CD4-positive, alpha-beta T cell treated with Interleukin-15 for 4 hours (primary cell): ENCODE measurements around the gene SLC6A20.

Experiments
- DNase-seq: peaks from one replicate; pipeline ENCODE4 v3.0.0-alpha.2; 2020; ENCODE audit warnings: low spot score

SLC6A20 gene, protein sequence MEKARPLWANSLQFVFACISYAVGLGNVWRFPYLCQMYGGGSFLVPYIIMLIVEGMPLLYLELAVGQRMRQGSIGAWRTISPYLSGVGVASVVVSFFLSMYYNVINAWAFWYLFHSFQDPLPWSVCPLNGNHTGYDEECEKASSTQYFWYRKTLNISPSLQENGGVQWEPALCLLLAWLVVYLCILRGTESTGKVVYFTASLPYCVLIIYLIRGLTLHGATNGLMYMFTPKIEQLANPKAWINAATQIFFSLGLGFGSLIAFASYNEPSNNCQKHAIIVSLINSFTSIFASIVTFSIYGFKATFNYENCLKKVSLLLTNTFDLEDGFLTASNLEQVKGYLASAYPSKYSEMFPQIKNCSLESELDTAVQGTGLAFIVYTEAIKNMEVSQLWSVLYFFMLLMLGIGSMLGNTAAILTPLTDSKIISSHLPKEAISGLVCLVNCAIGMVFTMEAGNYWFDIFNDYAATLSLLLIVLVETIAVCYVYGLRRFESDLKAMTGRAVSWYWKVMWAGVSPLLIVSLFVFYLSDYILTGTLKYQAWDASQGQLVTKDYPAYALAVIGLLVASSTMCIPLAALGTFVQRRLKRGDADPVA

DNA sequence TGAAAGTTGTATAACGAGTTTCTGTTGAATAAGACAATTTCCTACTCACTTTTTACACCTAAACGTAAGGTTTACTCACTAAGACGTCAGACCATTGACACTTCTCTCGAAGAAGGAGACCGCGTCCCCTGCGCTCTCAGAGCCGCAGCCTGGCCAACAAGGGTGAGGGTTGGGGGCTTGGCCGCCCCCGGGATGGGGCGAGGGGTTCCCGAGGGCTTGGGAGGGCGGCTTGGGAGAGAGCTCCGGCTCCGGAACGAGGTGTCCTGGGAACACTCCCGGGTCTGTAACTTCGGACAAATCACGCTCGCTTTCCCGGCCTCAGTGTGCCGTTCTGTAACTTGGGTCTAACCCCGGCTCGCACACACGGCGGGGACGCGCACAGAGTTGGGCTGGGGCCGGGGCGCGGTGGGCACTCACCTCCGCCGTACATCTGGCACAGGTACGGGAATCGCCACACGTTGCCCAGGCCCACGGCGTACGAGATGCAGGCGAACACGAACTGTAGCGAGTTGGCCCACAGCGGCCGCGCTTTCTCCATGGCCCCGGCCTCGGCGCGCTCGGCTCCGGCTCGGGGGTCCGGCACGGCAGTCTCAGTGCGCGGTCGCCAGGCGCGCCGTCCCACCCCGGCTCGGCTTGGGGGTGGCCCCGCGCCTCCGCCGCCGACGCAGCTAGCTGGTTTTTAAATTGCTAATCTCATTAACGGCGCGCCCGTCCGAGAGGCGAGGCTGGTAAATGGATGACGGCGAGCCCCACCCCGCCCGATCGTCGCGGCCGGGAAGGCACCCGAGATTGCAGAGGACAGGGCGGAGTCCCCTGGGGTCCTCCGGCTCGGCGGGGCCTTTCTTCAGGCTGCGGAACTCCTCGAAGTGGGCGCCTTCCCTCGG is at the start of gene SLC6A20:
Gene SLC6A20, minus strand, starts transcription at position 655 of the 884 bp plus-strand sequence. Its CDS starts 117 bp downstream, at position 538.
- DNase-seq: no peak

DNA sequence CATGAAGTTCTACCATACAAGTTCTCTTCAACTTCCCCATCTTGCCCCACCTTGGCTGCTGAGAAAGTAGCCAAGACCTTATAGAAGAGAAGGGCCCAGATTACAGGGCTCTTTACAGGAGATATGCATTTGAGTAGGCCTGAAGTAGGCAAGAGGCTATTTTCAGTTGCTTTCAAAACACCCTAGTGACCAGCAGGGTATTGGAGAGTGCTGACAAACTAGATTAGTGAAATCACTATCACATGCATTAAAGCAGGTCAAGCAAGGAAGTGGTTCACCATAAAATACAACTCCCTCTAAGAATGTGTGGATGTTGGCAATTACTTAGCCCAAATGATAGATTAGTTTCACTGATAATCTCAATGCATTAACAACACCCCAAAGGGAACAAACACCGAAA is 48.3 kb upstream of the SLC6A20 start:
- no peak for DNase-seq

DNA sequence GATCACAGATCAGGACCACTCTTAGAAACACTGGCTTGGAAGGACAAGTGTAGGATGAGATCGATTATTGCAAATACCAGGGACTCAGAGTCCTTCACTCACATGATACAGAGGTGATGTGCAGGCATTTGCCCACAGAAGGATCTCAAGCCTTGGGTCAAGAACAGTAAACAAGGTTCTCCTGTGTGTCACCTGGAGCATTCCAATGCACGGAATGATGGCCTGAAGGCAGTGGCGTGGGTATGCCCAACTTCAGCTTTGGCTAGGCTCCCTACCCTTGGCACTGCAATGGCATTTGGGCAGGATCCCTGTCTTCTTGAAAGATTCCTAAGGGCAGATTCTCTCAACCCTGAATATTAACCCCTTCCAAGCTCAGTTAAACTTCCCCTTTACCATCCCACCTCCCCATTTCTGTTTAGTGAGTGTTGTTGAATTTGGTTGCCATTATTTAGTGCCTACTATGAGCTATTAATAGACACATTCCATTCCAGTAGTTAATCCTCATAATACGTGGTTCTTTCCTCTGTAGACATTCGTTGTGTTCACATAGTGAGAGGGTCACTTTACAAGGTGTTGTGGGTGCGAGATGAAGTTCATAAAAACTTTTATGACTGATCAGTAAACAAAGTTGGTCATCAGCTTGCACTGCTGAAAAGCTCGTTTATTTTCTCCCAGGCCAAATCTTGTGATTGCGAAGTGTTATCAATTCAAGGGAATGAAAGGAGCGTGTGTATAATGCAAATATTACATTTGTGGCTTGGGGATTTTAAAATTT is 46.7 kb upstream of the SLC6A20 start:
- DNase-seq: no peak

DNA sequence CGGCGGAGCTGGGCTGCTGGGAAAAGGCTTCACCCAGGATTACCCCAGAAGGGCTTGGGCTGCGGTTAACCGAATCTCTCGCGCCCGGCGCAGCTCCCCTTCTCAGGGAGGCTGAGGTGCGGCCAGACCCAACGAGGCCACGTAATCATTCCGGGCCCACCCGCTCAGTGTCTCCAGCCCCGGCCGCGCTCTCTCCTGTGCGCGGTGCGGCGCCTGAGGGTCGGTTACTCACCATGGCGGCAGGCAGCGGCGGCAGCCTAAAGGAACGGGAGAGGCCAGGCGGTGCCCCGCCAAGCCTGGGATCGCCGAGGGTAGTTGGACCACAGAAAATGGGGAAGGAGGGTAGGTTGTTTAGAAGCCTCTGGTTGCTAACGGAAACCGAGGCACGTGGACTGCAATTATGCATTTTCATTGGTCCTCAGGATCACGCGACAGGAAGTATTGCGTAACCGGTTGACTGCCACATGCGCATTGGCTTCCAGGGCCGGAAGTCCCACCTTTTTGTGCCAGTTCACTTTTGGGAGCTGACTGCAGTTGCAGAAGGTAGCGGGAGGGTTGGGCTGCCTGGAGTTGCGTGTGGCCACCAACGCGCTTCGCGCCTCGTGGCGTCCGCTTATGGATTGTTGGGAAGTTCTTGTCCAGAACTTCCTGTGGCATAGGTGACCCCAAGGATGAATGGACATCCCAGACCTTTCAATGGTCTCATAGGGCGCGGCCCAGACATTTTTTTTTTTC is 45.6 kb upstream of the SLC6A20 start, which contains the start of gene LZTFL1:
Gene LZTFL1, minus strand, starts transcription at position 363 of the 735 bp plus-strand sequence. Its CDS starts 128 bp downstream, at position 235.
- peak; percentile 93 for DNase-seq

DNA sequence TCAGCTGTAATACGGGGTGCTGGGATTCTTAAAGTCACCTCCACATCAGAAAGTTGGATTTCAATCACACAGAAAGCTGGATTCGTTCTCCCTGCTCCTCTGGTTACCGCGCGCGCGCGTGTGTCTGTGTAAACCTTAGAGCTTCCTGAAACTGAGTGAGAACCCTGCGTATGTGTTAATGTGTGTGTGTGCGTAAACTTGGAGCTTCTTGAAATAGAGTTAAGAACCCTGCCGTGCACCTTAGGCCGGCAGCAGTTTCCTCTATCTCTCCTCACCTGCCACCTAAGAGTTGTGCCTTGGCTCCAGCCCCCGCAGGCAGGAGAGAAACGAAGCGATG is 45.1 kb upstream of the SLC6A20 start:
- no peak for DNase-seq

DNA sequence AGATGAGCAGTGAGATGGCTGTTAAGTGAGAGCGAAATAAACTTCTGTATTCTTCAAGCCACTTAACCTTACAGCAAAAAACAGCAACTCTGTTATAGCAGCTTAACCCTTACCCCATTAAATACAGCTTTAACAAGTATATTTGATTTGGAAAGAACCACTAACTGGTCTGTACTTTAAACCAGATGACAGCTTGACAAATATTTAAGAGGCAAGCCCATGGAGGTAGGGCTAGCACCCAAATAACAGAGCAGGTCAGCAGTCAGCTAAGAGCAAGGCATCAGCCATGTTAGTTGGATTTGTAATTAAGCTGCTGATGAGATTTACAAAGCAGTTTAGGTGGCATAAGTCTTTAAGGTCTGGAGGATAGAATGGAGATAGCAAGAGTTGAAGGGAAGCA is 42.1 kb upstream of the SLC6A20 start:
- DNase-seq: no peak

DNA sequence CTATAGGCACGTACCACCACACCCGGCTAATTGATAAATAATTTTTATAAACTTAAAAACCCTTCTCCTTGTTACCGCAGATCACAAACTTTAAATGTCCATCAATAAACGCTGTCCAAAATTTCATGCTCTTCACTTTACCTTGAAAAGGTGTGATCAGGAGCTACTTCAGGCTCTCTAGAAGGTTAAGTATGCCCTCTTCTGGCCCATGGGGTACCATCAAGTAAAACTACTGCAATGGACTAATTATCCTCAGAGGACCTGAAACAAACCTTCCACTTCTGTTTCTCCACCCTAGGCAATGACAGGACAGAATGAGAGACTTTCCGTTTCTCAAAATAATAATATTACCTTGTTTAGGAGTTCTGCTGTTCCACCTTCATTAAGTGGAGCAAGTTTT is 36.4 kb upstream of the SLC6A20 start:
- no peak for DNase-seq

DNA sequence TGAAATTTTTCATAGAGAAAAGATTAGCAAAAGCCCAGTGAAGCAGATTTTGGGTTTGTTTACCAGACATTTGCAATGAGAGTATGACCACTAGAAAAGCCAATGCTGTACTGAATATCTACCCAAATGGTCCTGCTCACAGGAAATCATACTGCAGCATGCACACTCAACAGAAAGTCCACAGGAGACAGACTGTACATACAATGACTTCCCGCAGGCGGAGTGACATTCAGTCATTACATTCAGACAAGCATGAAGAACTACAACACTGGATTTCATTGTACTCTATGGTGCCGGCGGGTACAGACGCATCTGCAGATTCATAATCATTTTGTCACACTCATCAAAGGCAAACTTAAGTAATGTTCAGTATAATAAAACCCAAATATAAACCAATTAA is 33.8 kb upstream of the SLC6A20 start:
- no peak for DNase-seq

DNA sequence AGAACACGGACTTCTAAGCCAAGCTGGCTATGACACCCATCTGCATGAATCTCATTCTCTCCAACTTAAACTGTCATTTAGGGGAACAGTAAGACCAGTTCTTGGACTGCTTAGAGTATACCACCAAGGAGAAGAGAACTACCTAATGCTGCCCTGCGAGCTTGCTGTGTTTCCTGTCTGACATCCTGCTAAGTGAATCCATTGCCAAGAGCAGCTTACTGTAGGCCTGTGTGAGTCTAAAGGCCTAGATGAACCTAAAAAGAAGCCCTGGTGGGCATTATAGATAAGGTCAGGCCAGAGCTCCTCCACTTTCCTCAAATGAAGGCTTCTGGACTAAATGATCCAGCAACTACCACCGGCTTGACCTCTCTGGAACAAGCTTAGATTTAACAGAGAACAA is 30.6 kb upstream of the SLC6A20 start:
- DNase-seq: no peak

DNA sequence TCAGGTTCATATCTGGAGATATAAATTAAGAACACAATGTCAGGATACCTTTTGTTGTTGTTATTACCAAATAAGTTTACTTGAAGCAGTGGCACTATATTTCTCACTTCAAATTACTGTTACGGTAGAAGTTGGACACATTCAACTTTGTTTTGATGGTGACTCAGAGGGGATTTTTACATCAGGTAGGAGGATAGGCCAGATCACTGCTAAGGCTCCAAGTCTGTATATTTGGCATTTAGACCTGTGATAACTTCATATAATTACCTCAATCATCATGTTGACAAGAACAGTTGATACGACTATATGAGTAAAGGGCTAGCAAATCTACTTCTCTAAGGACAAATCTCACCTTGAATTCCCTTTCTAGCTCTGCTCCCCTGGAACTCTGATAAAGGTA is 30.0 kb upstream of the SLC6A20 start:
- DNase-seq: no peak

DNA sequence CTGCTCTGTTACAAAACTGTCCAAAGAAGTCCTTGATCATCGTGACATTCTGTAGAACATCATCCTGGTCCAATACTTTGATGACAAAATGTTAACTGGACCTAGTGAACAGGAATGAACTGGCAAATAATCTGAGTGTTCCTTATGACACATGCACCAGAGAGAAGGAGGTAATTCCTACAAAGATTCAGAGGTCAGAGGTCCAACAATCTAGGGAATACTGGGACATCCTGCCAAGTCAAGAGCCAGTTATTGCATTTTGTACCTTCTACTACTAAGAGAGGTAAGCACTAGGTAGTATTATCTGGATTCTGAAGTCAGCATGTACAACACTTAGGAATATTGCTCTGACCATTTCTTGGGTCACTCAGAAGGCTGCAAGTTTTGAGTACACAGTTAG is 24.8 kb upstream of the SLC6A20 start:
- DNase-seq: no peak

DNA sequence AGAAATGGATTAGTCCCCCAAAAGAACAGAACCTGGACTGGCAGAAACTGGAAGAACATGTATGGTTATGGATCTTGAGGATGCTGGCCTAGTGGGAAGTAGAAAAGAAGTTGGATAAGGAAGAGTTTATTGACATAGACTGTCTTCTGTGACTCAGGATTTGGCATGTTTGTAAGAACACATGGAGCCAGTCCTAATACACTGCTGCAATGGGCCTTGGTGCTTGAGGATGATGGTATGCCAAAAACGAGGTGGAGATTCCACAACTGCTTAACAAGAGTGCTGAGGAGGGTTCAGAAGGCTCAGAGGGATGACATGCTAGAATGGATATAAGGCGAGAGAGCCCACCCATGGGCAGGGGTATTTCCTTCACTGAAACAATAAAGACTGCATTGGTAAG is 23.2 kb upstream of the SLC6A20 start:
- DNase-seq: no peak

DNA sequence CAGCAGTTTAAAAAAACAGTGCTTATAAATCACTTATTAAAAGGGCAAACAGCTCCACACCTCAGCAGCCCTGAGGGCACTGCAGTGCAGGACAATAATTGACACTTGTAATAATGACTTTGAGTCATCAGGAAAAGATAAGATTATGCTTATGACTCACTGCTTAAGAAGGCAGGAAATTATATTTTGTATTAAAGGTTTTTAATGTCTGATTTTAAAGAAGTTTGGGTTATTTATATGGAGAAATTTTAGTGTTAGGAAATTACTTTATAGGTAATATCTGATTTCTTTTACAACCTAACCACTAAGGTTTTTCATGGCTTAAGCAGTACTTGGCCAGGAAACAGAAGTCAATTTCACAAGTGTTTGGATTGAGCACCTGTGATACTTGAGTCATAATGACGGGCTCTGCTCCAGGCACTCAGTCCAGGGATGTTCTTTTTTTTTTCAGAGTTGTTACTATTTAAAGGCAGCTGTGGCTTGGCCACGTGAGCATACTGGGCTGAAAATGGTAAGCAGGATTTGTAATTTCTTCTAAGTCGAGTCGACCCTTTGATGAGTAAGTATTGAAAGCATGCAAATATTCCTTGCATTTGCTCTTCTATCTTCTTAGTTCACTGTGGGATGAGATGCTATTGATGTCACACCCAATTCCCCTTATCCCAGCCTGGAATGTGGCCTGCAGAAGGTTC is 21.6 kb upstream of the SLC6A20 start:
- no peak for DNase-seq

DNA sequence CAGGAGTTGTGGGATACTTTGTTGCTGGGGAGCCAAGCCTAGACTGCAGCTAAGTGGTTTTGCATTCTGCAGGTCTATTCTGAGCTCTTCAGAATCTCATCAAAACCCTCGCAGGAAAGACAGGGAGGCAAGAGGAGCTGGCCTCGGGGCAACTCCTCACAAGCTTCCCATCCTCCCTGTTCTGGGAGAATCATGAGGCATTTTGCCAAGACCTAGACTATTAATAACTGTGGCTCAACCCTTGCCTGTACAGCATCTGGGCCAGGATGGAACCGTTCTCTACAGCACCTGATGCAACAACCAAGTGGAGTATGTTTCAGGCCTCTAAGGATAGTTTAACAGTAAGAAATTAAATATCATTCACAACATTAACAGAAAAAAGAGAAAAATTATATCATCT is 20.2 kb upstream of the SLC6A20 start:
- no peak for DNase-seq

DNA sequence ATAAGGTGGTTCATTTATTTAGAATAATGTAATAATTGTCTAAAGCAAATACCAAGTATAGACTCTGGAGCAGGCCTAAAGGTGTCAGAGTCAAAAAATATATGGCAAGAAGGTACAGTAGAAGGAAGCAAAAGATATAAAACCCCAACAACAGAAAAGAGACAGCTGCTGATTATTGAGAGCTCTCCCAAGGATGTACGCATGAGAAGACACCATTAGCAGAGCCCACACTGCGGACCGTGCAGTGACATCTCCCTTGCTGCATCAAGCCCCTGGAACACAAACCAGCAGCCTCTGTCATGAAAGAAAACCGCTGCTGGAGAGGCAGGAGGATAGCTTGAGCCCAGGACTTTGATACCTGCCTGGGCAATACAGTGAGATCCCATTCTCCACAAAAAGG is 18.0 kb upstream of the SLC6A20 start:
- DNase-seq: no peak

DNA sequence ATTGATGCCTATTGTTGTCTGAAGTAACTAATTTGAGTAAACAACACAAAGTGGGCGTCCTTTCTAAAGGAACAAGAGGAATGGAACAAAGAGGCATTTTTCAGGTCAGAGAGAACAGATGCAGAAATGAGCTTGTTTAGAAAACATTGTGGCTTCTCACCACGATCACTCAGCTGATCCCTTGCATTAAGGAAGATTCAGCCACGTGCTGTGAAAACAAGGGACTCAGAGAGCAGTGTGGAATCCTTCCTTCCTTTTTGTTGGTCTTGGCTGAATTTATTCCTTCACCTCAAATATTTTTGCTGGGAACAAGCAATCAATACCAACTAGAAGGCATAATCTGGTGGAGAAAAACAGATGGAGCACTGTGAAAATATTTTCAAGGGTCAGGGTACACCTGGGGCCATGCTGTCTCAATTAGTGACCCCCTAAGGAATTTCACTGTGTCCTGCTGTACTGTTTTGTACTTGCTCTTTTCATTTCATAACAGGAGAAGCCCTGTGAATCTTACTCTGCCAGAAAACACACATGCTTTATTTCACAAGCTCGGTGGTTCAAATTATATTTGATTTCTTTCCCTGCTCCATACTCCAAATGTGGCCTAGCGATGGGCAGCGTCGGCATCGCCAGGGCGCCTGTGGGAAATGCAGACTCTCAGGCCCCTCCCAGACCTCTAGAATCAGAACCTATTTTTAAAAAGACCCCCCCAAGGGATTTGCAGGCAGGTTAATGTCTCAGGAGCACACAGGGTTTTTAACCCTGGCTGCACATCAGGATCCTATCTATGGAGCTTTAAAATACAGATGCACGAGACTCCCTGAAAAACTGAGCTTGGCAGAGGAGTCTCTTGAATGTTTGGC is 11.6 kb upstream of the SLC6A20 start:
- no peak for DNase-seq

DNA sequence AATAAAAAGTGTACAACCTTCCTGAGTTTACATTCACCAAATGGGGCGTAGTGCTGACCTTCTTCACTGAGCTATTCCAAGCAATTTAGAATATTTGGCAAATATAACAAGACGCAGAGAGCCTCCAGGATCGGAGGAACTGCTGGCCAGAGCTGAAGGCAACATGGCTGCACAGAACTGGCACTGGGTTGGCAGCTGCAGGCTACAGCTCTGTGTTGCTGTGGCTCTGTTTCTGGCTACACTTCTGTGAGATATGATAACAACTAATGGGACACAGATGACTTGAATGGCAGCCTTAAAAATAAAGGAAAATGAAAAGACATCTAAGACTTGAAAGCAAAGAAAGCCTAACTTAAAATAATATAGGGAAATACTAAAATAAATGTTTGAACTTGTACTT is 10.8 kb upstream of the SLC6A20 start:
- no peak for DNase-seq

DNA sequence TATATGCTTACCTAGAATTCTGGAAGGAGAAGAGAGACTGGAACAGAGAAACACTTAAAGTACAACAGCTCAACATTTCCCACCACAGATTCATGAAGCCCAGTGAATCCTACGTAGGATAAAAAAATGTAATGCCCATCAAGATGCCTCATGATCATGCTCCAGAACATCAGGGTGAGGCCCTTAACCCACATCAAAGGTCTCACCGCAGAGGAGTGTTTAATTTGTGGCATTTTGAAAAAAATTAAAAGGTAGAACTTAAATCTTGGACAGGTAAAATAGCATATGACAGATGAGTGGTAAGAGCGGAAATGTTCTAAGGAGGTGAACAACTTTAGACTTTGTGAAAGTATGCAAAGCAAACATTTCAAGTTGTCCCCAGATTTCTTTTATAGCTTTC is 9.7 kb upstream of the SLC6A20 start:
- DNase-seq: no peak

DNA sequence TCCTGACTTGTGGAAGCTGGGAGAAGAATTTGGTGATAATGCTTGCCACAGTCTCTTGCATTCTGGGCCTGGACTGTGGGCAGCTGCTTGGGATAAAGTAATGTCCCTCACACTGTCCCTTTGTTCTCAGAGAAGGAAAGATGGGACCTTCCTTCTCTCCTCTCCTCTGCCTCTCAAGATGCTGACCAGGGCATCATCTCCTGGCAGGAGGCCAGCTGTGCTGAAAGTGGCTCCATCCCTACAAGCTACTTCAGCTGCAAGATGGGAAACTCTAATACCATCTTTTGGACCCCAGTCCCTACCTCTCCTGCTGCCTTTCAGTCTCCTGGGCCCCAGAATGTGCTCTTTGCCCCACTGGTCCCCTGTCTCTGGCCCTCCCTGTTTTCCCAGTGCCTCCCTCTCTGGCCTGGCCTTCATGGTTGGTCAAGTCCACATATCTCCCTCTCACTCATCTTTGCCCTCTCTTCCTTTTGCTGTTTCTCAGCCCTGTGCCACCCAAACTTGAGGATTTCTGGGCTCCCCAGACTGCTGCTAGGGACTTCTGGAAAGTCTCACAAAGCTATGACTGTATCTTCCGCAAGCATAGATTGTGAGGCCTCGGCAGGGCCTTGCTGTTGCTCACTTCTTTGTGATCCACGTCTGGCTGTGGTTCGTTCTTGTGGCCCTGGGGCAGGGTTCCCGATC is 7.1 kb upstream of the SLC6A20 start:
- DNase-seq: no peak
